Measurements from ENCODE around the gene PNPO.

PNPO gene

GRCh38 chr17:47898241-47898640 lies 43.1 kb upstream of the PNPO start:
- ATAC-seq (ENCODE audit: insufficient read depth, low read depth) (no peak), DNase-seq (no peak)
- H3K27ac ChIP-seq (ENCODE audit: low read length): no peak overlapping the region
- H3K27me3 ChIP-seq (ENCODE audit: insufficient read depth, low read length, poor library complexity): no peaks in the 10 kb centered on the region
- H3K9ac ChIP-seq (ENCODE audit: low read depth, low read length): no peak overlapping the region
- H3K4me3 ChIP-seq (ENCODE audit: low read depth in 1 of 2, low read length in 2 of 2): no peak overlapping the region
- peaks cover 62% of the 10 kb centered on the region for H3K79me2 ChIP-seq (ENCODE audit: insufficient read depth, low read length)
- H3K4me2 ChIP-seq (ENCODE audit: insufficient read depth, low read length): peak overlapping the region; percentile 84
- peaks cover 16% of the 10 kb centered on the region; the same call in 1 of the 2 replicates for H3K36me3 ChIP-seq (ENCODE audit: insufficient read depth, low read length)
- H4K20me1 ChIP-seq (ENCODE audit: insufficient read depth, low read length): no peaks in the 10 kb centered on the region; the same call in 1 of the 2 replicates
- no peak overlapping the region for H2AFZ ChIP-seq (ENCODE audit: low read depth, low read length)
- no peaks in the 10 kb centered on the region for H3K9me3 ChIP-seq (ENCODE audit: insufficient read depth, low read length, severe bottlenecking)
- TF ChIP-seq CTCF (IDR thresholded peaks at IDR 0.05; ENCODE audit: borderline replicate concordance, extremely low read depth, low read length, poor library complexity, severe bottlenecking): no peak
- no peak for TF ChIP-seq EZH2 (IDR thresholded peaks at IDR 0.05; ENCODE audit: borderline replicate concordance, low read depth, low read length, severe bottlenecking)
- peaks cover 25% of the 10 kb centered on the region for H3K4me1 ChIP-seq (ENCODE audit: insufficient read depth, low read length)

- Histone ChIP-seq H2AFZ (ENCODE audit: low read depth, low read length) (no peak overlapping the region), H4K20me1 (ENCODE audit: insufficient read depth, low read length) (no peaks in the 10 kb centered on the region; the same call in 1 of the 2 replicates), H3K79me2 (ENCODE audit: insufficient read depth, low read length) (peaks cover 57% of the 10 kb centered on the region), H3K36me3 (ENCODE audit: insufficient read depth, low read length) (peaks cover 16% of the 10 kb centered on the region; the same call in 1 of the 2 replicates), H3K4me1 (ENCODE audit: insufficient read depth, low read length) (peaks cover 17% of the 10 kb centered on the region), H3K9me3 (ENCODE audit: insufficient read depth, low read length, severe bottlenecking) (no peaks in the 10 kb centered on the region), H3K27me3 (ENCODE audit: insufficient read depth, low read length, poor library complexity) (no peaks in the 10 kb centered on the region), H3K4me2 (ENCODE audit: insufficient read depth, low read length) (no peak overlapping the region), H3K27ac (ENCODE audit: low read length) (no peak overlapping the region), H3K4me3 (ENCODE audit: low read depth in 1 of 2, low read length in 2 of 2) (no peak overlapping the region), H3K9ac (ENCODE audit: low read depth, low read length) (no peak overlapping the region)
- DNase-seq (no peak), ATAC-seq (ENCODE audit: insufficient read depth, low read depth) (no peak)
- no peak for TF ChIP-seq CTCF (IDR thresholded peaks at IDR 0.05; ENCODE audit: borderline replicate concordance, extremely low read depth, low read length, poor library complexity, severe bottlenecking)
- no peak for TF ChIP-seq EZH2 (IDR thresholded peaks at IDR 0.05; ENCODE audit: borderline replicate concordance, low read depth, low read length, severe bottlenecking)
Measured at GRCh38 chr17:47899643-47900042, 41.7 kb upstream of the PNPO start.

GRCh38 chr17:47901423-47901822 lies 39.9 kb upstream of the PNPO start:
- Histone ChIP-seq H4K20me1 (ENCODE audit: insufficient read depth, low read length) (peaks cover 10% of the 10 kb centered on the region), H3K36me3 (ENCODE audit: insufficient read depth, low read length) (peaks cover 23% of the 10 kb centered on the region), H3K4me2 (ENCODE audit: insufficient read depth, low read length) (no peak overlapping the region), H2AFZ (ENCODE audit: low read depth, low read length) (no peak overlapping the region), H3K79me2 (ENCODE audit: insufficient read depth, low read length) (peaks cover 66% of the 10 kb centered on the region), H3K9ac (ENCODE audit: low read depth, low read length) (no peak overlapping the region), H3K4me3 (ENCODE audit: low read depth in 1 of 2, low read length in 2 of 2) (no peak overlapping the region), H3K27me3 (ENCODE audit: insufficient read depth, low read length, poor library complexity) (no peaks in the 10 kb centered on the region), H3K9me3 (ENCODE audit: insufficient read depth, low read length, severe bottlenecking) (no peaks in the 10 kb centered on the region), H3K4me1 (ENCODE audit: insufficient read depth, low read length) (peaks cover 12% of the 10 kb centered on the region), H3K27ac (ENCODE audit: low read length) (no peak overlapping the region)
- ATAC-seq (ENCODE audit: insufficient read depth, low read depth) (no peak), DNase-seq (no peak)
- TF ChIP-seq CTCF (IDR thresholded peaks at IDR 0.05; ENCODE audit: borderline replicate concordance, extremely low read depth, low read length, poor library complexity, severe bottlenecking) (no peak), EZH2 (IDR thresholded peaks at IDR 0.05; ENCODE audit: borderline replicate concordance, low read depth, low read length, severe bottlenecking) (no peak)
